Measurements from ENCODE around the gene MANSC4. TPM values are rescaled to one million over a fixed set of nuclear protein-coding genes. Genes with fewer than 3 reads are reported as not detected.

MANSC4 gene
- total and polyA plus RNA-seq, 9 of the 15 experiments (the other 6 are each of a cell fraction or from before 2014, with no cell fraction given): not detected

- TF ChIP-seq ZNF592 (IDR thresholded peaks at IDR 0.05): 0 out of 2 replicates have a peak, but pooled peaks have one; percentile 0
These were observed 774 bp upstream of the MANSC4 start (continued) for GRCh38 chr12:27780612-27781408.

GRCh38 chr12:27779416-27779919 lies 568 bp downstream of the MANSC4 start:
- Histone ChIP-seq H3K27me3 (ENCODE audit: control insufficient read depth in 2 of 2, insufficient read depth in 2 of 2, low read length in 2 of 2) (no peaks in the 10 kb centered on the region), H3K4me3 (peak overlapping the region; percentile 66), H4K20me1 (replicated peaks; ENCODE audit: control insufficient read depth, insufficient read depth, low read length) (no peaks in the 10 kb centered on the region; the same call in 1 of the 2 replicates), H2AFZ (ENCODE audit: low read depth, low read length) (peak overlapping the region; percentile 98), H3K9ac (ENCODE audit: insufficient read depth in 1 of 2, low read depth in 2 of 2, low read length in 2 of 2) (peak overlapping the region; percentile 54 to 97), H3K4me1 (replicated peaks in 1 of 2; ENCODE audit: control insufficient read depth in 2 of 2, insufficient read depth in 2 of 2, low read length in 2 of 2) (peaks cover 11 to 28% of the 10 kb centered on the region in 2 experiments; a peak in 4 of 5 replicates), H3K36me3 (ENCODE audit: control insufficient read depth, insufficient read depth, low read length) (peaks cover 10% of the 10 kb centered on the region; the same call in 2 of the 3 replicates), H3K9me1 (ENCODE audit: control insufficient read depth, insufficient read depth, low read length) (no peaks in the 10 kb centered on the region), H3K27ac (ENCODE audit: extremely low read depth, low read depth, low read length) (peak overlapping the region; percentile 71), H3K9me3 (replicated peaks; ENCODE audit: control insufficient read depth, insufficient read depth, low read depth, low read length) (no peaks in the 10 kb centered on the region), H3K4me2 (ENCODE audit: insufficient read depth, low read length) (peak overlapping the region; percentile 86), H3K79me2 (ENCODE audit: control insufficient read depth, insufficient read depth, low read length) (peaks cover 27% of the 10 kb centered on the region)
- POLR2A ChIA-PET: interaction anchor here (0.6 to 2.0 kb wide), 8 partner anchors 8 to 1182 kb away, joined by 3 to 8 read pairs (median 4); no protein-coding TSS in a partner anchor
- DNase-seq (ENCODE audit: extremely low read depth in 1 of 4, low spot score in 3 of 4): no peak
- no peak for FAIRE-seq
- CTCF ChIA-PET (ENCODE audit: low intra/inter-chr PET ratio): no interaction called here
- BruUV-seq (replicated peaks): no TSS peak
- ATAC-seq: no peak; the same call in 1 of the 3 replicates
- in situ Hi-C loops (cut with MboI): no loop called here
- 17% methylated on average over 17 of the region's 36 CpGs for WGBS (ENCODE audit: insufficient coverage, low coverage, missing lambda C conversion rate)
- intact Hi-C loops (cut with micrococcal nuclease): no loop called here
- TF ChIP-seq NEUROD1 (IDR thresholded peaks at IDR 0.05; ENCODE audit: borderline replicate concordance, low read depth, low read length, partially characterized antibody): no peak
- TF ChIP-seq SNIP1 (IDR thresholded peaks at IDR 0.05; ENCODE audit: low read depth): no peak
- TF ChIP-seq KDM1A (IDR thresholded peaks at IDR 0.05): peak in 1 of 2 experiments; percentile 25; a peak in 1 of 4 replicates
- TF ChIP-seq PRMT5 (CRISPR knock-in tag; IDR thresholded peaks at IDR 0.05): no peak
- peak; percentile 59 for TF ChIP-seq EGR1 (conservative IDR thresholded peaks at IDR 0.05)
- 0 out of 2 replicates have a peak, but pooled peaks have one; percentile 5 for TF ChIP-seq MYC (IDR thresholded peaks at IDR 0.05; ENCODE audit: low read depth, low read length)
- TF ChIP-seq MYC (CRISPR knock-in tag; IDR thresholded peaks at IDR 0.05; ENCODE audit: borderline replicate concordance, low read depth): no peak
- peak; percentile 50 for TF ChIP-seq TAF1 (IDR thresholded peaks at IDR 0.05; ENCODE audit: control insufficient read depth, extremely low read depth, insufficient read depth, low read length, severe bottlenecking)
- TF ChIP-seq HOXB6 (CRISPR knock-in tag; IDR thresholded peaks at IDR 0.05; ENCODE audit: borderline replicate concordance): 0 out of 2 replicates have a peak, but pooled peaks have one; percentile 36
- TF ChIP-seq, protein P1, sequence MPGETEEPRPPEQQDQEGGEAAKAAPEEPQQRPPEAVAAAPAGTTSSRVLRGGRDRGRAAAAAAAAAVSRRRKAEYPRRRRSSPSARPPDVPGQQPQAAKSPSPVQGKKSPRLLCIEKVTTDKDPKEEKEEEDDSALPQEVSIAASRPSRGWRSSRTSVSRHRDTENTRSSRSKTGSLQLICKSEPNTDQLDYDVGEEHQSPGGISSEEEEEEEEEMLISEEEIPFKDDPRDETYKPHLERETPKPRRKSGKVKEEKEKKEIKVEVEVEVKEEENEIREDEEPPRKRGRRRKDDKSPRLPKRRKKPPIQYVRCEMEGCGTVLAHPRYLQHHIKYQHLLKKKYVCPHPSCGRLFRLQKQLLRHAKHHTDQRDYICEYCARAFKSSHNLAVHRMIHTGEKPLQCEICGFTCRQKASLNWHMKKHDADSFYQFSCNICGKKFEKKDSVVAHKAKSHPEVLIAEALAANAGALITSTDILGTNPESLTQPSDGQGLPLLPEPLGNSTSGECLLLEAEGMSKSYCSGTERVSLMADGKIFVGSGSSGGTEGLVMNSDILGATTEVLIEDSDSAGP (CRISPR knock-in tag; IDR thresholded peaks at IDR 0.05): no peak
- no peak for TF ChIP-seq DACH1 (IDR thresholded peaks at IDR 0.05; ENCODE audit: partially characterized antibody)
- TF ChIP-seq KAT7 (CRISPR knock-in tag; IDR thresholded peaks at IDR 0.05; ENCODE audit: borderline replicate concordance): no peak
- no peak for TF ChIP-seq SRSF1 (IDR thresholded peaks at IDR 0.05; ENCODE audit: low read depth, low read length)

Measured in K562 (cell line).